Epithelial cell of esophagus (primary cell): ENCODE results near the gene SYCP2.
"Not testable (repeated sequence)": the region's sequence is repeated elsewhere in the genome, so short reads cannot be mapped to it uniquely, and the experiment has no call there.

ENCODE experiments used
- DNase-seq: peaks from one replicate; pipeline ENCODE4 v3.0.0; 2010; ENCODE audit warnings: low read depth
- H3K4me3 ChIP-seq: 2 replicates; pipeline ENCODE4 v1.5.1; 2011; ENCODE audit warnings: mild to moderate bottlenecking, low read length, control low read depth
- CTCF ChIP-seq: IDR thresholded peaks from 2 replicates; pipeline ENCODE4 v1.5.1; 2011; ENCODE audit warnings: low read depth, mild to moderate bottlenecking, low read length, control low read depth, inconsistent platforms; ENCODE audit not compliant: insufficient read depth; ENCODE audit errors: missing control alignments

SYCP2 gene

DNA sequence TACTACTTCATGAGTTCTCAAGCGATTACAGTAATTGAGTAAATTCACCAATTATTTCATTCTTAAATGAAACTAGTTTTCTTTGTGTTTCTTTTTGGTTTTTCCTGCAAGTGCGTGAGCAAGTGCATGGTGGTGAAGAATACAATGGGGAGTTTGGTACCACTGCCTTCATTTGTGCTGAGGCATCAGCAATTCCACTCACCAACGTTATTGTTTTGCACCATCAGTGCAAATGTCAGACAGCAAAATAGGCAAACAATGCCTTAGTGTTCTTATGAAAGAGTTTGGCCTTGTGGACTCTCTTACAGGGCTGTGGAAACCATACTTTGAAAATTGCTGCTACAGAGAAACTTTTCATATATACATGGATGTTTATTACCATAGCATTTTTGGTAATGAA lies 33.0 kb upstream of the SYCP2 start:
- DNase-seq = no peak
- no peak for TF ChIP-seq CTCF

DNA sequence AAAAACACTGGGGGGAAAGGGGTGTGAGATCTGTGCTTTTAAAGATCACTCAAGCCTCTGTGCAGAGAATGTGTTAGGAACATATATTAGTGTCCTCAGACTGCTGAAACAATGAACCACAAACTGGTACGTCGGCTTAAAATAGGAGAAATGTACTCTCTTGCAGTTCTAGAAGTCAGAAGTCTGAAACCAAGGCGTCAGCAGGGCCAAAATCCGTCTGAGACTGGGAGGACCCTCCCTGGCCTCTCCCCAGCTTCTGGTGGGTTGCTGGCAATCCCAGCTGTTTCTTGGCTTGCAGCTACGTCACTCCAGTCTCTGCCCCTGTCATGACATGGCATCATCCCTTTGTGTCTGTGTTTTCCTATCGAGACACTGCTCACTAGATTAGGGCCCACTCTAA lies 28.7 kb upstream of the SYCP2 start:
- DNase-seq = no peak
- H3K4me3 ChIP-seq = no peak overlapping the region
- no peak for TF ChIP-seq CTCF

More for the DNA sequence above, 33.0 kb upstream of the SYCP2 start:
- no peak overlapping the region for H3K4me3 ChIP-seq

- H3K4me3 ChIP-seq = no peak overlapping the region
- no peak for TF ChIP-seq CTCF
- peak; percentile 76 for DNase-seq
Measured at GRCh38 chr20:59961423-59961822, 28.0 kb upstream of the SYCP2 start.

- no peak for TF ChIP-seq CTCF
- no peak for DNase-seq
- peak overlapping the region; percentile 27 for H3K4me3 ChIP-seq
Measured at GRCh38 chr20:59958626-59959025, 25.2 kb upstream of the SYCP2 start.

- H3K4me3 ChIP-seq = peak within 1 kb of the TSS; percentile 27
- no peak for DNase-seq
- no peak for TF ChIP-seq CTCF
Measured at GRCh38 chr20:59958123-59958522, 24.7 kb upstream of the SYCP2 start, which contains the start of gene CDH26. Gene CDH26, plus strand, starts transcription at chr20:59958423. Its CDS starts 304 bp downstream, at chr20:59958727.

DNA sequence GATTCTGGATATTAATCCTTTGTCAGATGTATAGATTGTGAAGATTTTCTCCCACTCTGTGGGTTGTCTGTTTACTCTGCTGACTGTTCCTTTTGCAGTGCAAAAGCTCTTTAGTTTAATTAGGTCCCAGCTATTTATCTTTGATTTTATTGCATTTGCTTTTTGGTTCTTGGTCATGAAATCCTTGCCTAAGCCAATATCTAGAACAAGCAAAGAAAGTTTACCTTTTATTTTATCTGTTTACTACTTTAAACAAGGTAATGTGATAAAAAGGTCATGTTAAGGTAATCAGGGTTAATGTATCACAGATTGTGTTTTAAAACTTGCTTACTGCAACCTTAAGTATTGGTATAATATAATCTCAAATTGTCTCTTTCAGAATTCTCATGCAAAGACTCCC lies 24.1 kb upstream of the SYCP2 start:
- DNase-seq = not testable (repeated sequence)
- H3K4me3 ChIP-seq = peak overlapping the region; percentile 1

DNA sequence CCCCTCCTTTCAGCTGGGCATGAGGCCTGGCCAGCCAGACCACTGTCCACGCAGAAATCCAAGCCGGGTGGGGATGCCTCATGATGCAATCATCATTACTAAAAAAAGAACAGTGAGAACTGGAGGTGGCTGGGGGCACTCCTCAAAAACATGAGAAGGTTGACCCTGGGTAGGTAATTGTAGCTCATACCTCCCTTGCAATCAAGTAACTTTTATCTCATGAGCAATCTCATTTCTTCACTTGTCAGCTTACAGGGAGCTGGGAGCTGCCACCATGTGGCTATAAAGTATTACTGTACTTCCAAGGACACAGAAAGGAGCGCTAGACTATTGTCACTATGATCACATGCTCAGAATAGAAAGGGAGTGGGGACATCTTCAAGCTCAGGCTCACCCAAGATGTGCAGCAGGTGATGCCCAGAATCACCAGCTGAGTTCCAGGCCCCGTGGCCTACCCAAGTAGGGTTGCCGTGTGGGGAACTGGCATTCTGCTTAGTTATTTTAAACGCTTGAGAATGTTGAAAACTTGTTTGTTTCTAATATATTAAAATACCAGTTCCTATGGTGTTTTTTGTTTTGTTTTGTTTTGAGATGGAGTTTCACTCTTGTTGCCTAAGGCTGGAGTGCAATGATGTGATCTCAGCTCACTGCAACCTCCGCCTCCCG lies 21.8 kb upstream of the SYCP2 start:
- TF ChIP-seq CTCF = peak; percentile 54
- H3K4me3 ChIP-seq = no peak overlapping the region
- peak; percentile 47 for DNase-seq
